Immature natural killer cell (primary cell): ENCODE measurements around the gene COMTD1. TPM values are rescaled to one million over a fixed set of nuclear protein-coding genes. Genes with fewer than 3 reads are reported as not detected.

Experiments used
- DNase-seq, 3 donors: peaks; one replicate each; pipeline ENCODE4 v3.0.0; 2022; ENCODE audit warnings: mixed read lengths in 1 of 3
- H3K27ac Mint-ChIP-seq, 6 donors: one replicate each; pipeline ENCODE4 v1.8.0; 2020; ENCODE audit warnings: mixed read lengths in 6 of 6, mild to moderate bottlenecking in 5 of 6, inconsistent platforms in 4 of 6, moderate library complexity in 3 of 6
- H3K27me3 Mint-ChIP-seq, 3 donors: one replicate each; pipeline ENCODE4 v1.8.0; 2020 to 2021; ENCODE audit warnings: low read depth in 3 of 3, mild to moderate bottlenecking in 3 of 3, mixed read lengths in 3 of 3, moderate library complexity in 3 of 3, inconsistent platforms in 1 of 3
- H3K36me3 Mint-ChIP-seq, 3 donors: one replicate each; pipeline ENCODE4 v1.8.0; 2020; ENCODE audit warnings: mixed read lengths in 3 of 3, inconsistent platforms in 2 of 3, mild to moderate bottlenecking in 2 of 3
- H3K4me1 Mint-ChIP-seq, 2 donors: one replicate each; pipeline ENCODE4 v1.8.0; 2020; ENCODE audit warnings: inconsistent platforms in 2 of 2, mild to moderate bottlenecking in 2 of 2, mixed read lengths in 2 of 2, moderate library complexity in 1 of 2
- H3K4me3 Mint-ChIP-seq, 5 donors: one replicate each; pipeline ENCODE4 v1.8.0; 2020; ENCODE audit warnings: mild to moderate bottlenecking in 5 of 5, mixed read lengths in 5 of 5, inconsistent platforms in 3 of 5, moderate library complexity in 3 of 5
- H3K9me3 Mint-ChIP-seq, 6 donors: one replicate each; pipeline ENCODE4 v1.8.0; 2020; ENCODE audit warnings: mild to moderate bottlenecking in 6 of 6, mixed read lengths in 6 of 6, inconsistent platforms in 4 of 6, moderate library complexity in 3 of 6
- polyA plus RNA-seq, 3 donors: library from polyadenylated mRNA; unstranded; fragments of 300-500 nt; fragmentation: Illumina TruSeq; gene quantifications; one replicate each; pipeline ENCODE4 v1.2.3, GENCODE V29; 2021

COMTD1 gene
- polyA plus RNA-seq, result 10 to 100 TPM; 27.5 to 47.5 (median 42.8) TPM

- H3K27me3 Mint-ChIP-seq, result peaks cover 3 to 9% (median 7%) of the 10 kb centered on the region in 3 donors
- peak within 1 kb of the TSS; percentile 79 to 85 (median 80) for H3K4me3 Mint-ChIP-seq
- peak within 1 kb of the TSS; percentile 76 to 92 (median 78) for H3K27ac Mint-ChIP-seq
- DNase-seq, result peak; percentile 89 to 91 (median 90)
- peaks cover 4 to 9% (median 7%) of the 10 kb centered on the region in 3 donors for H3K36me3 Mint-ChIP-seq
- peaks cover 10 to 16% of the 10 kb centered on the region in 2 donors for H3K4me1 Mint-ChIP-seq
- H3K9me3 Mint-ChIP-seq, result no peaks in the 10 kb centered on the region
These were observed at the start of gene COMTD1 for GRCh38 chr10:75235375-75236177. TSS of gene COMTD1 (minus strand) at chr10:75235957. CDS start at chr10:75235928, 29 bp downstream.

GRCh38 chr10:75283671-75284470 is 48.1 kb upstream of the COMTD1 start:
- Mint-ChIP-seq H3K27ac (no peak overlapping the region), H3K4me3 (no peak overlapping the region), H3K27me3 (peaks cover 4 to 15% (median 7%) of the 10 kb centered on the region in 3 donors), H3K4me1 (no peaks in the 10 kb centered on the region), H3K36me3 (peaks cover 0 to 5% (median 0%) of the 10 kb centered on the region in 3 donors), H3K9me3 (peaks cover 0 to 1% (median 0%) of the 10 kb centered on the region in 6 donors)
- DNase-seq, result no peak

GRCh38 chr10:75283078-75283670 is 47.4 kb upstream of the COMTD1 start:
- Mint-ChIP-seq H3K4me1 (no peaks in the 10 kb centered on the region), H3K27me3 (peaks cover 4 to 15% (median 7%) of the 10 kb centered on the region in 3 donors), H3K4me3 (no peak overlapping the region), H3K36me3 (peaks cover 0 to 5% (median 0%) of the 10 kb centered on the region in 3 donors), H3K27ac (no peak overlapping the region), H3K9me3 (peaks cover 0 to 1% (median 0%) of the 10 kb centered on the region in 6 donors)
- no peak for DNase-seq

- Mint-ChIP-seq H3K36me3 (peaks cover 0 to 5% (median 0%) of the 10 kb centered on the region in 3 donors), H3K4me1 (no peaks in the 10 kb centered on the region), H3K9me3 (peaks cover 0 to 1% (median 0%) of the 10 kb centered on the region in 6 donors), H3K4me3 (no peak overlapping the region), H3K27ac (no peak overlapping the region), H3K27me3 (peaks cover 4 to 13% (median 6%) of the 10 kb centered on the region in 3 donors)
- no peak for DNase-seq
These were observed 46.2 kb upstream of the COMTD1 start for GRCh38 chr10:75281974-75282373.

- Mint-ChIP-seq H3K4me1 (no peaks in the 10 kb centered on the region), H3K4me3 (no peak overlapping the region), H3K36me3 (peaks cover 0 to 5% (median 0%) of the 10 kb centered on the region in 3 donors), H3K27ac (no peak overlapping the region), H3K9me3 (peaks cover 0 to 1% (median 0%) of the 10 kb centered on the region in 6 donors), H3K27me3 (peaks cover 5 to 14% (median 7%) of the 10 kb centered on the region in 3 donors)
- no peak for DNase-seq
These were observed 44.5 kb upstream of the COMTD1 start for GRCh38 chr10:75280236-75280635.

GRCh38 chr10:75276069-75276872 is 40.5 kb upstream of the COMTD1 start:
- Mint-ChIP-seq H3K36me3 (no peaks in the 10 kb centered on the region), H3K4me3 (no peak overlapping the region), H3K4me1 (no peaks in the 10 kb centered on the region), H3K27ac (no peak overlapping the region), H3K27me3 (peaks cover 1 to 12% (median 2%) of the 10 kb centered on the region in 3 donors), H3K9me3 (no peaks in the 10 kb centered on the region)
- no peak for DNase-seq

- H3K4me3 Mint-ChIP-seq, result no peak overlapping the region
- H3K27me3 Mint-ChIP-seq, result peaks cover 1 to 8% (median 2%) of the 10 kb centered on the region in 3 donors
- no peaks in the 10 kb centered on the region for H3K4me1 Mint-ChIP-seq
- H3K9me3 Mint-ChIP-seq, result no peaks in the 10 kb centered on the region
- no peaks in the 10 kb centered on the region for H3K36me3 Mint-ChIP-seq
- no peak for DNase-seq
- H3K27ac Mint-ChIP-seq, result no peak overlapping the region
These were observed 37.1 kb upstream of the COMTD1 start for GRCh38 chr10:75272896-75273295.

- no peak for DNase-seq
- Mint-ChIP-seq H3K4me3 (no peak overlapping the region), H3K4me1 (no peaks in the 10 kb centered on the region), H3K27me3 (peaks cover 1 to 6% (median 2%) of the 10 kb centered on the region in 3 donors), H3K9me3 (no peaks in the 10 kb centered on the region), H3K27ac (no peak overlapping the region), H3K36me3 (no peaks in the 10 kb centered on the region)
These were observed 36.3 kb upstream of the COMTD1 start for GRCh38 chr10:75272094-75272493.

GRCh38 chr10:75269605-75270004 is 33.8 kb upstream of the COMTD1 start:
- Mint-ChIP-seq H3K36me3 (no peaks in the 10 kb centered on the region), H3K9me3 (no peaks in the 10 kb centered on the region), H3K27me3 (peaks cover 0 to 3% (median 2%) of the 10 kb centered on the region in 3 donors), H3K27ac (no peak overlapping the region), H3K4me3 (no peak overlapping the region), H3K4me1 (no peaks in the 10 kb centered on the region)
- DNase-seq, result no peak

- H3K4me3 Mint-ChIP-seq, result no peak overlapping the region
- no peaks in the 10 kb centered on the region for H3K4me1 Mint-ChIP-seq
- H3K36me3 Mint-ChIP-seq, result no peaks in the 10 kb centered on the region
- no peaks in the 10 kb centered on the region for H3K9me3 Mint-ChIP-seq
- no peak for DNase-seq
- H3K27me3 Mint-ChIP-seq, result peaks cover 0 to 3% (median 2%) of the 10 kb centered on the region in 3 donors
- H3K27ac Mint-ChIP-seq, result no peak overlapping the region
These were observed 31.2 kb upstream of the COMTD1 start for GRCh38 chr10:75266945-75267344.

- Mint-ChIP-seq H3K36me3 (no peaks in the 10 kb centered on the region), H3K9me3 (no peaks in the 10 kb centered on the region), H3K27me3 (peaks cover 0 to 3% (median 2%) of the 10 kb centered on the region in 3 donors), H3K4me3 (no peak overlapping the region), H3K27ac (no peak overlapping the region), H3K4me1 (no peaks in the 10 kb centered on the region)
- DNase-seq, result no peak
These were observed 30.1 kb upstream of the COMTD1 start for GRCh38 chr10:75265856-75266255.

GRCh38 chr10:75263806-75264205 is 28.0 kb upstream of the COMTD1 start:
- peaks cover 0 to 5% (median 2%) of the 10 kb centered on the region in 3 donors for H3K27me3 Mint-ChIP-seq
- H3K4me1 Mint-ChIP-seq, result no peaks in the 10 kb centered on the region
- no peak overlapping the region for H3K4me3 Mint-ChIP-seq
- H3K9me3 Mint-ChIP-seq, result no peaks in the 10 kb centered on the region
- H3K27ac Mint-ChIP-seq, result no peak overlapping the region
- DNase-seq, result no peak
- no peaks in the 10 kb centered on the region for H3K36me3 Mint-ChIP-seq
